Myometrial cell (primary cell): Measurements from ENCODE around the gene WDR93. TPM values are rescaled to one million over a fixed set of nuclear protein-coding genes. Genes with fewer than 3 reads are reported as not detected.

Experiments
- total RNA-seq: library from RNA; depleted of rRNA; stranded (reverse); fragments of >200 nt; gene quantifications from 2 replicates; pipeline ENCODE4 v1.2.3, GENCODE V29; 2015

The WDR93 gene
- total RNA-seq = 1.2 TPM in 1 of 2 replicates, not detected in the other

GRCh38 chr15:89690276-89691218 is at the start of gene WDR93, which contains the start of gene PEX11A:
TSS of gene WDR93 (plus strand) at chr15:89690811. CDS start at chr15:89701747, 10,936 bp downstream.
TSS of gene PEX11A (minus strand) at chr15:89690754. CDS start at chr15:89690632, 122 bp downstream.

GRCh38 chr15:89654847-89655805 is 35.5 kb upstream of the WDR93 start, which contains the start of gene KIF7:
TSS of gene KIF7 (minus strand) at chr15:89655467. CDS start at chr15:89652930, 2,537 bp downstream.

GRCh38 chr15:89679212-89679611 is 11.4 kb upstream of the WDR93 start, which contains the start of gene PLIN1:
TSS of gene PLIN1 (minus strand) at chr15:89679367. CDS start at chr15:89677489, 1,878 bp downstream.

DNA sequence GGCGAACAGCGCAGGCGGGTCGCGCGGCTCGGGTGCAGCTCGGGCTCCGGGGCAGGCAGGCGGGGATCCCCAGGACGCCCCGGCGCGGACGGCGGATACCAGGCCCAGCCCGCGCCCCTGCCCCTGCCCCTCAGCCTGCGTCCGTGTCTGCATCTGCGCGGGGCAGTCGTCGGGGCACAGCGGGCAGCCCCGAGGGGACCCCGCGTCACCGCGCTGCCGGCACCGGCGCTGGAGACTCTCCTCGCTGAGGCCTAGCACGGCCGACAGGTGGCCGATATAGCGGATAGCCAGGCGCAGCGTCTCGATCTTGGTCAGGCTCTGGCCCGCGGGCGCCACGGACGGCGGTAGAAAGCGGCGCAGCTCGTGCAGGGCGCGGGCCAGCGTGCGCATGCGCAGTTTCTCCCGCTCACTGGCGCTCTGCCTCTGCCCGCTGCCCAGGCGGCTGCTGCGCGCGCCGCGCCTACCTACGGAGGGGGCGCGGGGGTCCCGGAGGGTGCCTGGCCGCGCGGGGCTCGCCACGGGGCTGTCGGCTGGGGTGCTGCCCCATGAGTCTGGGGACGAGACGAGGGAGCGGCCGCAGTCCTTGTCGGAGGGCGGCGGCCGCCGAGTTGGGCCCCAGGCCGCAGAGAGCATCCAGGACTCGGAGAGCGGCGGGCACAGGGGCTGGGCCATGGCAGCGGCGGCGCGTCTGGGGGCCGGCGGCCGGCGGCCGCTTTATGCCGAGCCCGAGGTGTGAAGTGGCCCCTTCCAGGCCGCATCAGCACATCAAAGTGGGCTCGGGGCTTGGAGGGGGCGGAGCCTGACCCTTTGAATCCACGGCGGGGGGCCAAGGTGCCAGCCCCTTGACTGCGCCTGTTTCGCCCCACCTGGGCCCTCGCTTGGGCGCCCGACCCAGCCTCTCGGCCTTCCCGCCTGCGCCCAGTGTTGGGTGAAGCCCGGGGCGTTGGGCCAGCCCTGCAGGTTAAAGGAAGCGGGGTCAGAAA is 60.2 kb downstream of the WDR93 start, which contains the start of gene MESP1:
Gene MESP1 (minus strand): TSS at position 690 of the 983 bp plus-strand sequence. CDS start 18 bp downstream, at position 672.

DNA sequence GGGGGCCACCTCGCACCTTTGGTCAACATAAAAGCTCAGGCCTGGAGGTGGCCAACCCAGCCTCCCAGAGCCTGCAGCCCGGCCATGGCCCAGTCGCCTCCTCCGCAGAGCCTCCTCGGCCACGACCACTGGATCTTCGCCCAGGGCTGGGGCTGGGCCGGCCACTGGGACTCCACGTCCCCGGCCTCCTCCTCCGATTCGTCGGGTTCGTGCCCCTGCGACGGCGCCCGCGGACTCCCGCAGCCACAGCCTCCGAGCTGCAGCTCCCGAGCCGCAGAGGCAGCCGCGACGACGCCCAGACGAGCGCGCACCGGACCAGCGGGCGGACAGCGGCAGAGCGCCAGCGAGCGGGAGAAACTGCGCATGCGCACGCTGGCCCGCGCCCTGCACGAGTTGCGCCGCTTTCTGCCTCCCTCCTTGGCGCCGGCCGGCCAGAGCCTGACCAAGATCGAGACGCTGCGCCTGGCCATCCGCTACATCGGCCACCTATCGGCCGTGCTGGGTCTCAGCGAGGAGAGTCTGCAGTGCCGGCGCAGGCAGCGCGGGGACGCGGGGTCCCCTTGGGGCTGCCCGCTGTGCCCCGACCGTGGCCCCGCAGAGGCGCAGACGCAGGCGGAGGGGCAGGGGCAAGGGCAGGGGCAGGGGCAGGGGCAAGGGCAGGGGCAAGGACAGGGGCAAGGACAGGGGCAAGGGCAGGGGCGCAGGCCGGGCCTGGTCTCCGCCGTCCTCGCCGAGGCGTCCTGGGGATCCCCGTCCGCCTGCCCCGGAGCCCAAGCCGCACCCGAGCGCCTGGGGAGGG is 85.9 kb downstream of the WDR93 start, which contains the start of gene MESP2:
Gene MESP2 (plus strand): TSS at position 59 of the 799 bp plus-strand sequence. CDS start 26 bp downstream, at position 85.

Other genes with a start within 250 kb of the WDR93 start
- gene RHCG, start 194.2 kb upstream of the WDR93 start, total RNA-seq = not detected in 2 replicates
- 3.2 and 4.3 TPM in 2 replicates for gene TICRR, start 115.3 kb upstream of the WDR93 start, total RNA-seq
- 12.8 and 13.0 TPM in 2 replicates for gene KIF7, start 35.3 kb upstream of the WDR93 start, total RNA-seq
- gene PLIN1, start 11.4 kb upstream of the WDR93 start, total RNA-seq = 0.53 TPM in 1 of 2 replicates, not detected in the other
- 5.2 and 5.7 TPM in 2 replicates for gene PEX11A, start 57 bp upstream of the WDR93 start, total RNA-seq
- 0.18 TPM in 1 of 2 replicates, not detected in the other for gene MESP1, start 60.4 kb downstream of the WDR93 start, total RNA-seq
- under 0.01 and 2.8 TPM in 2 replicates for gene MESP2, start 85.5 kb downstream of the WDR93 start, total RNA-seq
- 275 and 280 TPM in 2 replicates for gene ANPEP, start 124.0 kb downstream of the WDR93 start, total RNA-seq
- gene AP3S2, start 203.2 kb downstream of the WDR93 start, total RNA-seq = 45.6 and 48.0 TPM in 2 replicates
- gene ARPIN, start 222.1 kb downstream of the WDR93 start, total RNA-seq = 6.1 and 9.7 TPM in 2 replicates